ENCODE measurements around the gene HMG20A.

GRCh38 chr15:77506311-77507142, 85.8 kb downstream of the HMG20A start:
- TF ChIP-seq, protein P1, sequence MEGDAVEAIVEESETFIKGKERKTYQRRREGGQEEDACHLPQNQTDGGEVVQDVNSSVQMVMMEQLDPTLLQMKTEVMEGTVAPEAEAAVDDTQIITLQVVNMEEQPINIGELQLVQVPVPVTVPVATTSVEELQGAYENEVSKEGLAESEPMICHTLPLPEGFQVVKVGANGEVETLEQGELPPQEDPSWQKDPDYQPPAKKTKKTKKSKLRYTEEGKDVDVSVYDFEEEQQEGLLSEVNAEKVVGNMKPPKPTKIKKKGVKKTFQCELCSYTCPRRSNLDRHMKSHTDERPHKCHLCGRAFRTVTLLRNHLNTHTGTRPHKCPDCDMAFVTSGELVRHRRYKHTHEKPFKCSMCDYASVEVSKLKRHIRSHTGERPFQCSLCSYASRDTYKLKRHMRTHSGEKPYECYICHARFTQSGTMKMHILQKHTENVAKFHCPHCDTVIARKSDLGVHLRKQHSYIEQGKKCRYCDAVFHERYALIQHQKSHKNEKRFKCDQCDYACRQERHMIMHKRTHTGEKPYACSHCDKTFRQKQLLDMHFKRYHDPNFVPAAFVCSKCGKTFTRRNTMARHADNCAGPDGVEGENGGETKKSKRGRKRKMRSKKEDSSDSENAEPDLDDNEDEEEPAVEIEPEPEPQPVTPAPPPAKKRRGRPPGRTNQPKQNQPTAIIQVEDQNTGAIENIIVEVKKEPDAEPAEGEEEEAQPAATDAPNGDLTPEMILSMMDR (IDR thresholded peaks at IDR 0.05): no peak
- TF ChIP-seq TP53 (CRISPR knock-in tag; IDR thresholded peaks at IDR 0.05): no peak
- no peak for TF ChIP-seq USF2 (CRISPR knock-in tag; IDR thresholded peaks at IDR 0.05)
- TF ChIP-seq SP1 (CRISPR knock-in tag; conservative IDR thresholded peaks at IDR 0.05): no peak
- TF ChIP-seq NR1H2 (CRISPR knock-in tag; IDR thresholded peaks at IDR 0.05): no peak
- TF ChIP-seq MYBL2 (CRISPR knock-in tag; IDR thresholded peaks at IDR 0.05): no peak
- no peak for TF ChIP-seq RELA (CRISPR knock-in tag; IDR thresholded peaks at IDR 0.05; ENCODE audit: borderline replicate concordance)

Data from WTC11 (cell line).